GM19035 (cell line): ENCODE measurements around the gene ATP8A1.

Source experiments
- ATAC-seq: cut with Tn5 transposase; IDR thresholded peaks from one replicate; pipeline ENCODE4 v1.9.1; 2021; ENCODE audit not compliant: unreplicated experiment

ATP8A1 gene

GRCh38 chr4:42417550-42417949 lies 239.4 kb downstream of the ATP8A1 start:
- no peak for ATAC-seq

- no peak for ATAC-seq
Observed at GRCh38 chr4:42416017-42416416, 240.9 kb downstream of the ATP8A1 start.

- no peak for ATAC-seq
Observed at GRCh38 chr4:42415281-42415680, 241.6 kb downstream of the ATP8A1 start.

GRCh38 chr4:42412251-42412650 lies 244.7 kb downstream of the ATP8A1 start:
- ATAC-seq = no peak

- ATAC-seq = no peak
Observed at GRCh38 chr4:42411803-42412202, 245.1 kb downstream of the ATP8A1 start.

GRCh38 chr4:42410446-42410845 lies 246.5 kb downstream of the ATP8A1 start:
- no peak for ATAC-seq

- no peak for ATAC-seq
Observed at GRCh38 chr4:42404001-42404400, 252.9 kb downstream of the ATP8A1 start.

GRCh38 chr4:42401171-42401570 lies 255.7 kb downstream of the ATP8A1 start:
- no peak for ATAC-seq

GRCh38 chr4:42399393-42399792 lies 257.5 kb downstream of the ATP8A1 start:
- ATAC-seq = no peak

GRCh38 chr4:42398871-42399331 lies 258.0 kb downstream of the ATP8A1 start:
- ATAC-seq = no peak

- peak; percentile 31 for ATAC-seq
Observed at GRCh38 chr4:42398171-42398870, 258.6 kb downstream of the ATP8A1 start.

GRCh38 chr4:42397635-42398170 lies 259.2 kb downstream of the ATP8A1 start:
- ATAC-seq = peak; percentile 41

- ATAC-seq = peak; percentile 57
Observed at GRCh38 chr4:42396752-42397634, 259.9 kb downstream of the ATP8A1 start, which contains the start of gene SHISA3. TSS of gene SHISA3 (plus strand) at chr4:42397488. CDS start at chr4:42398057, 569 bp downstream.

GRCh38 chr4:42396361-42396751 lies 260.5 kb downstream of the ATP8A1 start:
- no peak for ATAC-seq

- no peak for ATAC-seq
Observed at GRCh38 chr4:42395595-42395994, 261.3 kb downstream of the ATP8A1 start.

- no peak for ATAC-seq
Observed at GRCh38 chr4:42392436-42392835, 264.5 kb downstream of the ATP8A1 start.

- ATAC-seq = no peak
Observed at GRCh38 chr4:42391981-42392380, 264.9 kb downstream of the ATP8A1 start.

- no peak for ATAC-seq
Observed at GRCh38 chr4:42391355-42391664, 265.6 kb downstream of the ATP8A1 start.

GRCh38 chr4:42390622-42391354 lies 266.1 kb downstream of the ATP8A1 start:
- no peak for ATAC-seq

GRCh38 chr4:42385516-42385915 lies 271.4 kb downstream of the ATP8A1 start:
- no peak for ATAC-seq

- ATAC-seq = no peak
Observed at GRCh38 chr4:42381666-42382065, 275.2 kb downstream of the ATP8A1 start.
